H1 (cell line): ENCODE results near the gene RABL2B. TPM values are rescaled to one million over a fixed set of nuclear protein-coding genes. Genes with fewer than 3 reads are reported as not detected.

ENCODE experiments used
- BACH1 ChIP-seq: IDR thresholded peaks from 2 replicates; pipeline ENCODE4 v1.6.1; 2012; ENCODE audit warnings: low read length, improper control_type of control experiment
- KDM1A ChIP-seq: fragments of 200-600, 300-600 bp; sonication (generic); IDR thresholded peaks from 2 replicates; pipeline ENCODE4 v1.7.1; 2016; ENCODE audit warnings: mild to moderate bottlenecking, low read length, borderline replicate concordance
- NANOG ChIP-seq: IDR thresholded peaks from 2 replicates; pipeline ENCODE4 v1.6.1; 2011; ENCODE audit warnings: low read length, low read depth, mild to moderate bottlenecking, inconsistent platforms; ENCODE audit not compliant: insufficient read depth, poor library complexity, severe bottlenecking
- polyA plus RNA-seq, 7 experiments: library from polyadenylated mRNA; depleted of rRNA in 3 of 7; stranded (reverse) in 5 of 7; unstranded in 2 of 7; fragments of >200 nt in 5 of 7; fragments of 200-250 nt in 2 of 7; gene quantifications; 1 replicate in 5 of 7; 2 replicates in 1 of 7; 4 replicates in 1 of 7; pipeline versions ENCODE4 v1.2.1 to v1.2.3, GENCODE V29; 2011 to 2013; ENCODE audit warnings: missing spikeins in 2 of 7, mixed read lengths in 2 of 7
- total RNA-seq: library from RNA; stranded (reverse); fragmentation: NEBNext Ultra II Directional; extraction: Animal tissue kit (Norgen Biotek cat#: 25700); gene quantifications from 2 replicates; pipeline ENCODE4 v1.2.1, GENCODE V29; 2021
- TF ChIP-seq, protein P1 (sequence below): IDR thresholded peaks from 2 replicates; pipeline ENCODE4 v1.6.1; 2011; ENCODE audit warnings: low read depth, mild to moderate bottlenecking, low read length; ENCODE audit not compliant: insufficient read depth

The RABL2B gene
- total and polyA plus RNA-seq, 2 of the 8 experiments (the other 6 are each of a cell fraction or from before 2014, with no cell fraction given) = 16.2 to 26.5 TPM

DNA sequence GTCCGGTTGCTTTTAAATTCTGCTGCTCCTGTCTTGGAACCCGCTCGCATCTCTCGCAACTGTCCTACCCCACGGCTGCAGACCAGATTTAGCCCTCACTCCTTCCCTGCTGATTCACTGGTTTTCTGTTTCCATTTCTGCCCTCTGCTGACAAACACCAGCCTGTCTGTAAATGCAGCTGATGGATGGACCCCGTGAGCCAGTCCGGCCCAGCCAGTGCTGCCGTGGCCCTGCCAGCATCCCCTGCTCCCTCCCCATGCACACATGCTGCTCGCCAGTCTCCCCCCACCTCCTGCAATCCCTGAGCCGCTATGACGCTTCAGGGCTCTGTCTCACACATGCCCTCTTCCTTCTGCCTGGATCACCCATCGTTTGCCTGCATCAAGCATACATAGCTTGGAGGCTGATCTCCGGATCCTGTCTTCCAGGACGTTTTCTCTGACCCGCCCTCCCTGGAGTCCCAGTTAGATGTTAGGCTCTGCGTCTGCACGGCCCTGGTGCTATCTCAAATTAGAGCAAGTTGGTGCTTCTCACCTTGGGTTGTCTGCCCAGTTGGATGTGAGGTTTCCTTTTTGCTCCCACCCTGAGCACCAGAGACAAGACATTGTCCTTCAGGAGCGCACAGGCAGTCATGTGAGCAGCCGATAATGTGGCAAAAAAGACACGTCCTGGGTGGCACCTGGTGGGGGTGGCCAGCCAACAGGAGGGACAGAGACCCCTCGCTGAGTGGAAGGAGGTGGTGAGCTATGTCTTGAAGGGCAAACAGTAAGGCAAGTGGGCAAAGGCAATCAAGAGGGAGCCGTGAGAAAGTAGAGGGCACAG lies 49.7 kb downstream of the RABL2B start (continued):
- TF ChIP-seq NANOG (no peak), BACH1 (no peak), KDM1A (no peak)
- TF ChIP-seq, protein P1, sequence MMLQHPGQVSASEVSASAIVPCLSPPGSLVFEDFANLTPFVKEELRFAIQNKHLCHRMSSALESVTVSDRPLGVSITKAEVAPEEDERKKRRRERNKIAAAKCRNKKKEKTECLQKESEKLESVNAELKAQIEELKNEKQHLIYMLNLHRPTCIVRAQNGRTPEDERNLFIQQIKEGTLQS = no peak
